Measurements from ENCODE around the gene TECPR2. TPM values are rescaled to one million over a fixed set of nuclear protein-coding genes. Genes with fewer than 3 reads are reported as not detected.
A peak's percentile ranks its signal among the peaks of the same experiment; 100 is the strongest.

The TECPR2 gene
- total and polyA plus RNA-seq, 2 donors from 2014 or later, result 6.0 to 30.2 TPM

DNA sequence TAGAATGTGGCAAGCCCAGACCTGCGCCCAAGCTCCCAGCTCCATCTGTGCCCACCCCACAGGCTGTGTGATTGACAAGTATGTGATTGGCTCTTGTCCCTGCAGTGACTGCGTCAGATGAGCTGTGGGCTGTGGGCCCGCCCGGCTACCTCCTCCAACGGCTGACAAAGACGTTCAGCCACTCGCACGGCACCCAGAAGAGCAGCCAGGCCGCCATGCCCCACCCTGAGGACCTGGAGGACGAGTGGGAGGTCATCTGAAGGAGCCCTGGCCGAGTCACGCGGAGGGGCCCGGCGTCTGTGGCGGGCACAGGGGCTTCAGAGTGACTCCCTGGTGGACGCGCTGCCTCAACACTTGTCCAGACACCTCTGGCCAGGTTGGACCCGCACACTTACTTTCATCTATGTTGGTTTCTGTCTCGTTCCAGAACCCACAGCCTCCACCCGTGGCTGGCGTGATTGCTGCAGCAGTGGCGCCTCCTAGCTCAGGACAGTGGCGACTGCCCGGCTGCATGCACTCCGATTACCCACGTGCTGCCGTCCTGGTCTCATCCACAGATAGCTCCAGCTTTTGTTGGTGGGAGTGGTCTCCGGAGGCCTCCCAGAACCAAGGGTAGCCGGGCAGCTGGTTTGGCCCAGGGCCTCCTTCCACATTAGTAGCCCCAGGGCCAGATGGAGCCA is 135.4 kb downstream of the TECPR2 start:
- peaks cover 0 to 8% (median 0%) of the 10 kb centered on the region in 3 donors for H3K4me1 ChIP-seq (ENCODE audit: control insufficient read depth in 2 of 3, insufficient read depth in 2 of 3, low read depth in 1 of 3, low read length in 3 of 3)
- intact Hi-C loops (cut with DNase I), result no loop called here
- TF ChIP-seq, protein P1, sequence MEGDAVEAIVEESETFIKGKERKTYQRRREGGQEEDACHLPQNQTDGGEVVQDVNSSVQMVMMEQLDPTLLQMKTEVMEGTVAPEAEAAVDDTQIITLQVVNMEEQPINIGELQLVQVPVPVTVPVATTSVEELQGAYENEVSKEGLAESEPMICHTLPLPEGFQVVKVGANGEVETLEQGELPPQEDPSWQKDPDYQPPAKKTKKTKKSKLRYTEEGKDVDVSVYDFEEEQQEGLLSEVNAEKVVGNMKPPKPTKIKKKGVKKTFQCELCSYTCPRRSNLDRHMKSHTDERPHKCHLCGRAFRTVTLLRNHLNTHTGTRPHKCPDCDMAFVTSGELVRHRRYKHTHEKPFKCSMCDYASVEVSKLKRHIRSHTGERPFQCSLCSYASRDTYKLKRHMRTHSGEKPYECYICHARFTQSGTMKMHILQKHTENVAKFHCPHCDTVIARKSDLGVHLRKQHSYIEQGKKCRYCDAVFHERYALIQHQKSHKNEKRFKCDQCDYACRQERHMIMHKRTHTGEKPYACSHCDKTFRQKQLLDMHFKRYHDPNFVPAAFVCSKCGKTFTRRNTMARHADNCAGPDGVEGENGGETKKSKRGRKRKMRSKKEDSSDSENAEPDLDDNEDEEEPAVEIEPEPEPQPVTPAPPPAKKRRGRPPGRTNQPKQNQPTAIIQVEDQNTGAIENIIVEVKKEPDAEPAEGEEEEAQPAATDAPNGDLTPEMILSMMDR (IDR thresholded peaks at IDR 0.05; ENCODE audit: borderline replicate concordance, extremely low read depth, insufficient read depth), result no peak
- H3K9ac ChIP-seq (ENCODE audit: low read length in 3 of 3), result no peak overlapping the region
- H3K4me3 ChIP-seq (ENCODE audit: low read length in 3 of 3), result no peak overlapping the region
- DNase-seq (no peak), FAIRE-seq (no peak)
- H3K27ac ChIP-seq (ENCODE audit: low read depth in 2 of 2, low read length in 2 of 2), result no peak overlapping the region
- no peaks in the 10 kb centered on the region for H3K9me3 ChIP-seq (ENCODE audit: control insufficient read depth in 2 of 3, insufficient read depth in 1 of 3, low read length in 3 of 3)
- H3K27me3 ChIP-seq (ENCODE audit: control insufficient read depth, insufficient read depth, low read length), result no peaks in the 10 kb centered on the region
- peaks cover 0 to 11% (median 4%) of the 10 kb centered on the region in 3 donors for H3K36me3 ChIP-seq (ENCODE audit: control insufficient read depth in 2 of 3, insufficient read depth in 3 of 3, low read length in 3 of 3)

DNA sequence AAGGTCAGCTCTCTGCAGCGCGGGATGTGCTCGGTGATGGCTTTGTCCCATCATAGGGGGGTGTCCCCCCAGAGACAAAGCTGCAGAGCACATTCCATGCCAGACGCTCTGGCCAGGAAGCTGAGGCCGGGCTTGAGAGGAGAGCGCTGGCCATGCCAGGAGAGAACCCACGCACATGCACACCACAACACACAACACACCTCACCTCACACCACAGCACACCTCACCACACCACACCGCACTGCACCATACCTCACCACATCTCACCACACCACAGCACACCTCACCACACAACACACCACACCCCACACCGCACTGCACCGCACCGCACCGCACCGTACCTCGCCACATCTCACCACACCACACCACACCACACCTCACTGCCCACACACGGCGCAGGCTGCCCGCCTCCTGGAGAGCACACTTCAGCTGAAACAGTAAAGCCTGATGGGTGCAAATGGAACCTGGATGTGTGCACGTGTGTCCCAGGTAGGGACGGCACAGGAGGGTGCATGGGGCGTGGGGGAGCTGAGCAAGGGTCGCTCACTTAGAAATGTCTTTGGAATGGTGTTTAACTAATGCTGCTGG is 136.0 kb downstream of the TECPR2 start:
- DNase-seq (no peak), FAIRE-seq (no peak)
- Histone ChIP-seq H3K9me3 (ENCODE audit: control insufficient read depth in 2 of 3, insufficient read depth in 1 of 3, low read length in 3 of 3) (no peaks in the 10 kb centered on the region), H3K27me3 (ENCODE audit: control insufficient read depth, insufficient read depth, low read length) (no peaks in the 10 kb centered on the region), H3K4me3 (ENCODE audit: low read length in 3 of 3) (no peak overlapping the region), H3K9ac (ENCODE audit: low read length in 3 of 3) (no peak overlapping the region), H3K4me1 (ENCODE audit: control insufficient read depth in 2 of 3, insufficient read depth in 2 of 3, low read depth in 1 of 3, low read length in 3 of 3) (peaks cover 0 to 8% (median 0%) of the 10 kb centered on the region in 3 donors), H3K36me3 (ENCODE audit: control insufficient read depth in 2 of 3, insufficient read depth in 3 of 3, low read length in 3 of 3) (peaks cover 0 to 11% (median 4%) of the 10 kb centered on the region in 3 donors), H3K27ac (ENCODE audit: low read depth in 2 of 2, low read length in 2 of 2) (no peak overlapping the region)
- TF ChIP-seq, protein P1 (IDR thresholded peaks at IDR 0.05; ENCODE audit: borderline replicate concordance, extremely low read depth, insufficient read depth), result no peak
- intact Hi-C loops (cut with DNase I), result no loop called here

DNA sequence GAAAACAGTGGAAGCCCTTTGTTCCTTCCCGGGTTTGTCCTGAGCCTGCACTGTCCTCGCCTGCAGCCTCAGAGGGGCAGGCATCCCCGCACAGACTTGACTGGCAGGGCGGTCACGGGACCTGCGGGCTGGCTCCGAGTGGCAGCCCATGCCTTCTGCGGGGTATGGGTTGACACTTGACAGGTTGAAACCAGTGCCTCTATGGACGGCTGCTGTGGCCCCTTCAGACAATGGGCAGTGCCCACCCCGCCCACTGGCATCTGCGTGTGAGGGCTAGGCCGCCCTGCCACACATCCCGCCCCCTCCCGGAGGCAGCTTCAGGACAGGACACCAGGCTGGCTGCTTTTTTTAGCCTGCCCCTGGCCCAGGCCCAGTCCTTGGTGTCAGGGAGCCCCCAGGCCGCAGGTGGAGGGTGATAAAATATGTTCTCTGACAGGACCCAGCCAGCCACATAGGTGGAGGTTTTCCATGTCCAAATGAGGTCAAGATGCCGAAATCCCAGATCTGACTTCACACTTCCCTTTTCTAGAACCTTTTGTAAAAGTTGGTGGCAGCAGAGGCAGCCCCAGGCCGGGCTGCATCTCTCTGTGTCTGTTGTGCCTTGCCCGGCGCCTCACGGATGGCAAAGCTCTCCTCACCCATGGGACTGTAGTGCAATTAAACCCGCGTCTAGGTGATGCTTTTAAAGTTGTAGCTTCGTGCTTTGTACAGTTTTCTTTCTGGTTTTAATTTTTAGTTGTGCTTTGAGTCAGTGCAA is 136.8 kb downstream of the TECPR2 start:
- FAIRE-seq, result no peak
- TF ChIP-seq, protein P1 (IDR thresholded peaks at IDR 0.05; ENCODE audit: borderline replicate concordance, extremely low read depth, insufficient read depth), result no peak

More for the DNA sequence above, 136.8 kb downstream of the TECPR2 start:
- no peak for DNase-seq
- H3K27ac ChIP-seq (ENCODE audit: low read depth in 2 of 2, low read length in 2 of 2), result peak overlapping the region; percentile 22 to 43
- H3K4me1 ChIP-seq (ENCODE audit: control insufficient read depth in 2 of 3, insufficient read depth in 2 of 3, low read depth in 1 of 3, low read length in 3 of 3), result peaks cover 0 to 8% (median 0%) of the 10 kb centered on the region in 3 donors
- peaks cover 0 to 11% (median 4%) of the 10 kb centered on the region in 3 donors for H3K36me3 ChIP-seq (ENCODE audit: control insufficient read depth in 2 of 3, insufficient read depth in 3 of 3, low read length in 3 of 3)
- H3K9me3 ChIP-seq (ENCODE audit: control insufficient read depth in 2 of 3, insufficient read depth in 1 of 3, low read length in 3 of 3), result no peaks in the 10 kb centered on the region
- intact Hi-C loops (cut with DNase I), result no loop called here
- no peak overlapping the region for H3K4me3 ChIP-seq (ENCODE audit: low read length in 3 of 3)
- no peaks in the 10 kb centered on the region for H3K27me3 ChIP-seq (ENCODE audit: control insufficient read depth, insufficient read depth, low read length)
- no peak overlapping the region for H3K9ac ChIP-seq (ENCODE audit: low read length in 3 of 3)
